Endothelial cell of umbilical vein (primary cell): ENCODE data around the gene SPATA19. TPM values are rescaled to one million over a fixed set of nuclear protein-coding genes. Genes with fewer than 3 reads are reported as not detected.
"Not testable (repeated sequence)": the region's sequence is repeated elsewhere in the genome, so short reads cannot be mapped to it uniquely, and the experiment has no call there.

Experiments used
- BruUV-seq: library from RNA; stranded (reverse); fragments of 400-500 nt; replicated peaks from 2 replicates; lab custom pipeline; 2021; lab: Mats Ljungman, UMichigan
- CTCF ChIA-PET: fragments of 300-600, 350-600 bp; sonication (Branson Sonifier 250); formaldehyde crosslinking; loops from one replicate; lab custom pipeline; 2021; ENCODE audit warnings: antibody characterized with exemption, inconsistent platforms; lab: Charles Lee
- POLR2A ChIA-PET: fragments of 300-600, 350-600 bp; sonication (Branson Sonifier 250); formaldehyde crosslinking; loops from one replicate; lab custom pipeline; 2021; ENCODE audit warnings: antibody characterized with exemption, inconsistent platforms; lab: Charles Lee
- DNase-seq: peaks from one replicate; pipeline ENCODE4 v3.0.0-alpha.2; 2011; ENCODE audit warnings: low read depth, low spot score
- FAIRE-seq: peaks from 2 replicates; lab custom pipeline; 2011; peaks lifted over from hg19 to GRCh38; lab: Jason Lieb, UNC
- H2AFZ ChIP-seq: 2 replicates; pipeline ENCODE4 v1.6.0; 2012; ENCODE audit warnings: low read depth, low read length, control low read depth, inconsistent platforms
- H3K27ac ChIP-seq: 2 replicates; pipeline ENCODE4 v1.5.1; 2011; ENCODE audit warnings: low read depth, mild to moderate bottlenecking, control low read depth, low read length, moderate library complexity; ENCODE audit not compliant: insufficient read depth
- H3K27me3 ChIP-seq, 2 experiments: 2 replicates each; pipeline versions ENCODE4 v1.6.0 to v1.6.1; 2011; ENCODE audit warnings: low read length in 2 of 2, mixed read lengths in 1 of 2; ENCODE audit not compliant: control insufficient read depth in 2 of 2, insufficient read depth in 2 of 2
- H3K36me3 ChIP-seq, 2 experiments: 2 replicates in 1 of 2; 3 replicates in 1 of 2; pipeline ENCODE4 v1.5.1; 2011; ENCODE audit warnings: low read length in 2 of 2, mild to moderate bottlenecking in 1 of 2, moderate library complexity in 1 of 2; ENCODE audit not compliant: control insufficient read depth in 2 of 2, insufficient read depth in 2 of 2; ENCODE audit errors: extremely low read depth in 1 of 2
- H3K4me1 ChIP-seq: 3 replicates; pipeline ENCODE4 v1.5.1; 2011; ENCODE audit warnings: mild to moderate bottlenecking, low read length; ENCODE audit not compliant: control insufficient read depth, insufficient read depth; ENCODE audit errors: extremely low read depth
- H3K4me2 ChIP-seq: 2 replicates; pipeline ENCODE4 v1.6.1; 2011; ENCODE audit warnings: low read length, control low read depth, mixed read lengths; ENCODE audit not compliant: insufficient read depth
- H3K4me3 ChIP-seq, 3 experiments: fragments of 200-600 bp in 1 of 3; sonication (generic), shearing (Covaris generic) in 1 of 3; replicated peaks in 1 of 3; 2 replicates each; pipeline ENCODE4 v1.5.1; 2011 to 2016; ENCODE audit warnings: control low read depth in 3 of 3, low read length in 3 of 3, mild to moderate bottlenecking in 2 of 3, inconsistent platforms in 1 of 3, low read depth in 1 of 3, moderate library complexity in 1 of 3; ENCODE audit not compliant: insufficient read depth in 1 of 3
- H3K79me2 ChIP-seq: 2 replicates; pipeline ENCODE4 v1.6.0; 2012; ENCODE audit warnings: low read length, inconsistent platforms; ENCODE audit not compliant: control insufficient read depth, insufficient read depth
- H3K9ac ChIP-seq: replicated peaks from 2 replicates; pipeline ENCODE3; 2011; ENCODE audit warnings: low read length, control low read depth; ENCODE audit not compliant: insufficient read depth; ENCODE audit errors: extremely low read depth
- H3K9me1 ChIP-seq: replicated peaks from 3 replicates; pipeline ENCODE4 v1.6.0; 2011; ENCODE audit warnings: mild to moderate bottlenecking, low read length; ENCODE audit not compliant: control insufficient read depth, insufficient read depth; ENCODE audit errors: extremely low read depth
- H3K9me3 ChIP-seq: replicated peaks from 2 replicates; pipeline ENCODE4 v1.5.1; 2012; ENCODE audit warnings: low read length, inconsistent platforms; ENCODE audit not compliant: control insufficient read depth, insufficient read depth
- H4K20me1 ChIP-seq: replicated peaks from 2 replicates; pipeline ENCODE3; 2011; ENCODE audit warnings: mild to moderate bottlenecking, low read length; ENCODE audit not compliant: control insufficient read depth, insufficient read depth; ENCODE audit errors: extremely low read depth
- EZH2 ChIP-seq: IDR thresholded peaks from 2 replicates; pipeline ENCODE4 v1.6.1; 2012; ENCODE audit warnings: borderline replicate concordance, low read depth, mild to moderate bottlenecking, moderate library complexity, low read length, inconsistent platforms; ENCODE audit not compliant: severe bottlenecking
- FOS ChIP-seq: IDR thresholded peaks from 2 replicates; pipeline ENCODE4 v1.6.1; 2011; ENCODE audit warnings: mild to moderate bottlenecking, low read length, moderate library complexity, borderline replicate concordance; ENCODE audit not compliant: insufficient read depth
- GATA2 ChIP-seq: IDR thresholded peaks from 2 replicates; pipeline ENCODE4 v1.7.0; 2011; ENCODE audit warnings: low read depth, mild to moderate bottlenecking, moderate library complexity, mixed read lengths, low read length; ENCODE audit not compliant: insufficient read length, insufficient read depth
- JUN ChIP-seq: IDR thresholded peaks from 2 replicates; pipeline ENCODE4 v1.6.1; 2011; ENCODE audit warnings: borderline replicate concordance, low read depth; ENCODE audit not compliant: insufficient read length, insufficient read depth
- MYC ChIP-seq: IDR thresholded peaks from one replicate; pipeline ENCODE4 v1.6.1; 2011; ENCODE audit warnings: mild to moderate bottlenecking, low read depth, low read length
- POLR2A ChIP-seq: IDR thresholded peaks from 2 replicates; pipeline ENCODE4 v1.6.1; 2012; ENCODE audit warnings: low read depth, mild to moderate bottlenecking, control low read depth, low read length
- POLR2AphosphoS5 ChIP-seq: IDR thresholded peaks from 2 replicates; pipeline ENCODE4 v1.6.1; 2012; ENCODE audit warnings: low read depth, mild to moderate bottlenecking, control low read depth, low read length, moderate library complexity; ENCODE audit not compliant: insufficient read depth
- dilution Hi-C: fragments of 300-500 bp; cut with MboI; formaldehyde crosslinking; loops from one replicate; pipeline ENCODE4 v1.15.0; 2019; ENCODE audit warnings: low sequenced_read_pairs; ENCODE audit not compliant: extremely low pct_ligation_motif_present
- intact Hi-C: fragments of 100-400 bp; cut with micrococcal nuclease; formaldehyde crosslinking; loops from one replicate; pipeline ENCODE4 v1.10.0; 2022
- polyA plus RNA-seq, 4 experiments: library from polyadenylated mRNA; depleted of rRNA in 3 of 4; stranded (reverse) in 3 of 4; unstranded in 1 of 4; fragments of >200 nt; gene quantifications; 2 replicates each; pipeline versions ENCODE4 v1.2.1 to v1.2.3, GENCODE V29; 2011 to 2012; ENCODE audit warnings: missing spikeins in 1 of 4
- total RNA-seq: library from RNA; stranded (reverse); gene quantifications from 2 replicates; pipeline ENCODE4 v1.2.3, GENCODE V29; 2021
- TF ChIP-seq, protein P1 (sequence below), 2 donors: IDR thresholded peaks; 1 replicate in 1 of 2; 2 replicates in 1 of 2; pipeline ENCODE4 v1.5.1; 2011; ENCODE audit warnings: low read length in 2 of 2, mild to moderate bottlenecking in 2 of 2, moderate library complexity in 2 of 2, control low read depth in 1 of 2, inconsistent platforms in 1 of 2, low read depth in 1 of 2; ENCODE audit not compliant: insufficient read depth in 1 of 2; ENCODE audit errors: extremely low read depth in 1 of 2
- TF ChIP-seq, protein P2 (sequence below): IDR thresholded peaks from 2 replicates; pipeline ENCODE4 v1.6.1; 2011; ENCODE audit not compliant: insufficient read depth, insufficient read length

SPATA19 gene
- total and polyA plus RNA-seq, 2 donors (not counting 3 experiments of a cell fraction or from before 2014, with no cell fraction given) = not detected

DNA sequence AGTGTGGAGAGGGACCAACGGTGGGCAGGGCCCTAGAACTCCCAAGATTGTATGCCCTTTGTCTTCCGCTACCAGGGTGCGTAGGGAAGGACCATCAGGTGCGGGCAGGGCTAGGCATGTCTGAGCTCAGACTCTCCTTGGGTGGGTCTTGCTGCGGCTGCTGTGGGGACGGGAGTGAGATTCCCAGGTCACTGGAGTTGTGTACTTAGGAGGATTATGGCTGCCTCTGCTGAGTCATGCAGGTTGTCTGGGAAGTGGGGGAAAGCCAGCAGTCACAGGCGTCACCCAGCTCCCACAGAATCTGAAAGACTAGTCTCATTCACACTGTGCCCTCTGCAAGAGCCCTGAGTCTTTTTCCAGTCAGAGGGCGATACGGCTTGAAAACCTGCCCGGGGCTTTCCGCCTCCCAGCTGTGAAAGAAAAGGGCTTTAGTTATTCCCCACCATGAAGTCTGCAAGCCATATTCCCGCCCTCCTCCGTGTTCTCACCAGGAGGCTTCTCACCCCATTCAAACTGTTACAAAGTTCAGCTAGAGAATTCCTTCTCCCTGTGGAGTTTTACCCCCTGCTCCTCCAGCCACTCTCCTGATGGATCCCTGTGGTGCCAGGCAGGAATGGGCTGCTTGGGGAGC, 9.1 kb upstream of the SPATA19 start:
- H4K20me1 ChIP-seq, CTCF ChIA-PET, H3K9me1 ChIP-seq, H3K9me3 ChIP-seq, H3K4me1 ChIP-seq, H3K4me2 ChIP-seq, FAIRE-seq, H3K4me3 ChIP-seq, intact Hi-C loops, DNase-seq, dilution Hi-C loops, H3K79me2 ChIP-seq, H3K27me3 ChIP-seq, H3K9ac ChIP-seq, H3K27ac ChIP-seq, POLR2A ChIA-PET, H3K36me3 ChIP-seq, H2AFZ ChIP-seq, BruUV-seq: not testable (repeated sequence)

DNA sequence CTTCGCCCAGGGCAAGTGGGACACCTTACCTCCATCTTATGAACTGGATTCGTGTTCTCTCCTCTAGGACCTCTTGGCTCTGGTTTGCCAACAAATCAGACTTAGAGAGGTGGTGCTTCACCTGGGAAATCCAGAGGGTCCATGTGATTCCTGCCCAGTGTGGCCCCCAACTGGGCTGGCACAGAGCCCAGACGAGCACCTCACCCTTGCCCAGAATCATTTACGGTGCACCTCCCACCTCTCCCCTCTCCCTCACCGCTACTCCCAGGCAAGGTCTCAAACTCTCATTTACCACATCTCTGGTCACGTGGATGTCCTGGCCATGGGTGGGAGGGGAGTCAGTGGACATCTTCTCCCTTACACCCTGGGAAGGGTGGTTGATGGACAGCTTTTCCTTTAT, 1.1 kb downstream of the SPATA19 start:
- POLR2A ChIA-PET = no interaction called here
- CTCF ChIA-PET = no interaction called here
- H3K9ac ChIP-seq = no peak overlapping the region
- H3K27ac ChIP-seq = no peak overlapping the region
- BruUV-seq = no TSS peak
- H3K9me3 ChIP-seq = no peaks in the 10 kb centered on the region
- FAIRE-seq (no peak), DNase-seq (no peak)
- no peak overlapping the region for H2AFZ ChIP-seq
- no peak overlapping the region for H3K4me2 ChIP-seq
- H3K27me3 ChIP-seq = no peaks in the 10 kb centered on the region
- dilution Hi-C loops (no loop called here), intact Hi-C loops (no loop called here)
- H4K20me1 ChIP-seq = no peaks in the 10 kb centered on the region
- no peaks in the 10 kb centered on the region for H3K4me1 ChIP-seq
- H3K4me3 ChIP-seq = no peak overlapping the region
- no peaks in the 10 kb centered on the region for H3K36me3 ChIP-seq
- TF ChIP-seq POLR2AphosphoS5 (no peak), JUN (no peak), FOS (no peak), MYC (no peak), EZH2 (no peak), GATA2 (no peak), POLR2A (no peak)
- TF ChIP-seq, protein P1, sequence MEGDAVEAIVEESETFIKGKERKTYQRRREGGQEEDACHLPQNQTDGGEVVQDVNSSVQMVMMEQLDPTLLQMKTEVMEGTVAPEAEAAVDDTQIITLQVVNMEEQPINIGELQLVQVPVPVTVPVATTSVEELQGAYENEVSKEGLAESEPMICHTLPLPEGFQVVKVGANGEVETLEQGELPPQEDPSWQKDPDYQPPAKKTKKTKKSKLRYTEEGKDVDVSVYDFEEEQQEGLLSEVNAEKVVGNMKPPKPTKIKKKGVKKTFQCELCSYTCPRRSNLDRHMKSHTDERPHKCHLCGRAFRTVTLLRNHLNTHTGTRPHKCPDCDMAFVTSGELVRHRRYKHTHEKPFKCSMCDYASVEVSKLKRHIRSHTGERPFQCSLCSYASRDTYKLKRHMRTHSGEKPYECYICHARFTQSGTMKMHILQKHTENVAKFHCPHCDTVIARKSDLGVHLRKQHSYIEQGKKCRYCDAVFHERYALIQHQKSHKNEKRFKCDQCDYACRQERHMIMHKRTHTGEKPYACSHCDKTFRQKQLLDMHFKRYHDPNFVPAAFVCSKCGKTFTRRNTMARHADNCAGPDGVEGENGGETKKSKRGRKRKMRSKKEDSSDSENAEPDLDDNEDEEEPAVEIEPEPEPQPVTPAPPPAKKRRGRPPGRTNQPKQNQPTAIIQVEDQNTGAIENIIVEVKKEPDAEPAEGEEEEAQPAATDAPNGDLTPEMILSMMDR (IDR thresholded peaks at IDR 0.05; ENCODE audit: extremely low read depth in 1 of 2, insufficient read depth in 1 of 2, low read depth in 1 of 2, low read length in 2 of 2) = no peak
- TF ChIP-seq, protein P2, sequence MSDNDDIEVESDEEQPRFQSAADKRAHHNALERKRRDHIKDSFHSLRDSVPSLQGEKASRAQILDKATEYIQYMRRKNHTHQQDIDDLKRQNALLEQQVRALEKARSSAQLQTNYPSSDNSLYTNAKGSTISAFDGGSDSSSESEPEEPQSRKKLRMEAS = no peak
- H3K79me2 ChIP-seq = no peaks in the 10 kb centered on the region
- H3K9me1 ChIP-seq = no peaks in the 10 kb centered on the region
